Hippocampal formation (tissue), 2 donors: Measurements from ENCODE around the gene CNNM4.

Source experiments
- DNase-seq, 2 donors: peaks; one replicate each; lab custom pipeline; 2025; lab: John Stamatoyannopoulos, UW

Gene CNNM4

DNA sequence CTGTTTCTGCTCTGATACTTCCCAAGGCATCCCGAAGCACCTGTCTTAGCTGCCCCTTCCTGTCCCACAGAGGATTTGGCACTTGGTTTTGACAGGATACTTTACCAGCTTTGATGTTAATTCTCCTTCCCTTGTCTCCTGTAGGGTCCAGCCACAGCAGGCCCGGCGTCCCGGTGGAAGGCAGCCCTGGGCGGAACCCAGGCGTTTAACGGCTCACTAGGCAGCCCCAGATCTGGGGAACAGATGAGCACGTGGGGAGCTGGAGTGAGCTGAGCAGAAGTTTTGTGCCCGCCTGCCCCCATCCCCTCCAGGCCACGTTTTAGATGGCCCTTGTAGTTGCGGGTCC is 71.7 kb downstream of the CNNM4 start:
- DNase-seq = no peak

DNA sequence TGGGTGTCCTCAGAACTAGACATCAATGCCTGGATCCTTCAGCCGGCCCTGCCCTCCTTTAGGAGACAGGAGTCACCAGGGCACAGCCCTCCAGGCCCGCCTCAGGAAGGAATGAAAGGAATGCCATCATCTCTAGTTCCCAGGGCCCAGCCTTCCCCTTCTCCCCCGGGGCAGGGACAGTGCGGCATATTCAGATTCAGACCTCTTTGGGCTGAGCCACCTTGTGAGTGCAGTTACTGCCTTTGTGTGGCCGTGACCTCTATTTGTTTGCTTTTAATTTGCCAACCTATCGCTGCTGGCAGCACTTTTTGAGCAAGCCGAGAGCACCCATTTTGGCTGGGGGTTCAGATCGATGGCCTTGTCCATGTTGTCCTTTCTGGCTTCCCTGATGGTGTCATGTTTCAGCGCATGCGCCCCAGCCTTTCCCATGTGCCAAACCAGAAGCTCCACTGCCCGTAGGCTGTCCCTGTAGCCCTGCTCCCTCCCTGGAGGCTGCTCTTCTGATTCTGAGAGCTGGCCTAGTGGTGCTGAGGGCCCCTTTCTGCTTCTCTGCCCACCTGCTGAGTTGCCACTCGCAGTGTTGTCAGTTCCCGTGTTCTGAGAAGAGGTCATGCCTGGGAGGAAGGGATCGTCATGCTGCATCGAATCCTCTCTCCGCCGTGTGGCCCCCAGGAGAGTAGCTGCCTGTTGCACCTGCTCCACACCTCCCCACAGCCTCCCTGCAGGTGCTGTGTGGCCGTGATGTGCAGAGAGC is 72.2 kb downstream of the CNNM4 start:
- DNase-seq = no peak

- DNase-seq = no peak
Measured at GRCh38 chr2:96835830-96836229, 75.1 kb downstream of the CNNM4 start.

- no peak for DNase-seq
Measured at GRCh38 chr2:96837575-96837974, 76.9 kb downstream of the CNNM4 start.

- no peak for DNase-seq
Measured at GRCh38 chr2:96838345-96839292, 77.9 kb downstream of the CNNM4 start.

GRCh38 chr2:96839293-96839874 is 78.7 kb downstream of the CNNM4 start:
- DNase-seq = no peak

- no peak for DNase-seq
Measured at GRCh38 chr2:96839875-96840850, 79.5 kb downstream of the CNNM4 start.

- DNase-seq = no peak
Measured at GRCh38 chr2:96841701-96842495, 81.2 kb downstream of the CNNM4 start.

GRCh38 chr2:96842600-96842999 is 81.9 kb downstream of the CNNM4 start:
- no peak for DNase-seq

DNA sequence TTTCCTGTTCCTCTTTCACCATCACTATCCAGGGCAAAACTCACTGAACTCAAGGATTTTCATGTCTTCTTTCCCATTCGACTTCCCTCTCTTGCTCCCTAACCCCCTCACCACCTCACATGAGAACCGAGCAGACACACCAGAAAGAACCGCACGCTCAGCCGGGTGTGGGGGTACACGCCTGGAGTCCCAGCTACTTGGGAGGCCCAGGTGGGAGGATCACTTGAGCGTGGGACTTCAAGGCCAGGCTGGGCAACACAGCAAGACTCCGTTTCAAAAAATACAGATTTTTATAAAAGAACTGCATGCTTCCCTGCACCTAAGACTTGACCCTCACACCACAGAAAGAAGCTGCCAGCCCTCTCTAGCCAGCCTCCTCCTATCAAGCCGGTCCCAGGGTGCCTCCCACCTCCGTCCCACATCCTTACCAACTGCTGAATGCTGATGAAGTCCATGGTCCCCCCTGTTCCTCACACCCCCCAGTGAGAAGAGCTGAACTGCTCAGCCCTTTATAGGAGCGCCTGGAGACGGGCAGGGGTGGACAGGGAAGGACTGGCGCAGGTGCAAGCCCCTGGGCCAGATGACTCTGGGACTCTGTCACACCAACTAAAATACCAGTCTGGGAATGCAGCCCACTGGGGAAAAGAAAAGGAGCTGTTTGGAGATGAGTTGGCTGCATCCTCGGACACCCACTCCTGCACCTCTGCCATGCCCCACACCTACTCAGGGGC is 83.0 kb downstream of the CNNM4 start, which contains the start of gene ANKRD23:
Gene ANKRD23, minus strand, starts transcription at position 484 of the 731 bp plus-strand sequence. Its CDS starts 29 bp downstream, at position 455.
- no peak for DNase-seq

GRCh38 chr2:96844405-96844808 is 83.7 kb downstream of the CNNM4 start:
- no peak for DNase-seq

GRCh38 chr2:96846825-96847224 is 86.1 kb downstream of the CNNM4 start:
- no peak for DNase-seq

DNA sequence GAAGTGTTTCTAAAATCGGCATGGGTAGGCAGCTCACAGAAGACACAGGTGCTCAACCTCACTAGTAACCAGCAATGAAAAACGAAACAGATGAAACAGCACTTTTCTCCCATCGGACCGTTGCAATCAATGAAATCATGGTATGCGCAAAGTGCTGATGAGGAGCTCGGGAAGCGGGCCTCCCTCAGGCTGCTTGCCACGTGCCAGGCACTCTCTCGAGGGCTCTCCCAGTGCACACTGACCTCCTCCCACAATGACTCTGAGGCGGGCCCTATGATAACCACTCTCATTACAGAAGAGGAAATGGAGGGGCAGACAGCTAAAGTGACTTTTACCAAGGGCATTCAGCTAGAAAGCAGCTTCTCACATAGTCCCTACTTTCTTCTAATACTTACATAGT is 86.9 kb downstream of the CNNM4 start:
- no peak for DNase-seq

DNA sequence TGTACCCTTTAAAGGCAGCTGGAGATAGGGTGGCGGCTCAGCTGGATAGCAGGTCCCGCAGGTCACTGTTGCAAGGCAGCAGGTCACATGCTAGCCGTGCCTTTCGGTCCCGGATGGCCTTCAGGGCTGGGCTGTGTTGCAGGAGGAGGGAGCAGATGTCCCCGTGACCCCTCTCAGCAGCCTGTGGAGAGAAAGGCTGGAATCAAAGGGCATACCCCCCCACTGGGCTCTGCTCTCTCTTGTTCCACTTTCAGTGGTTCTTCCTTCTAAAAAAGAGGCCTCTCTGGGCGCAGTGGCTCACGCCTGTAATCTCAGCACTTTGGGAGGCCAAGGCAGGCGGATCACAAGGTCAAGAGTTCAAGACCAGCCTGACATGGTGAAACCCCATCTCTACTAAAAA is 87.6 kb downstream of the CNNM4 start:
- no peak for DNase-seq

GRCh38 chr2:96852667-96853066 is 92.0 kb downstream of the CNNM4 start:
- DNase-seq = no peak

DNA sequence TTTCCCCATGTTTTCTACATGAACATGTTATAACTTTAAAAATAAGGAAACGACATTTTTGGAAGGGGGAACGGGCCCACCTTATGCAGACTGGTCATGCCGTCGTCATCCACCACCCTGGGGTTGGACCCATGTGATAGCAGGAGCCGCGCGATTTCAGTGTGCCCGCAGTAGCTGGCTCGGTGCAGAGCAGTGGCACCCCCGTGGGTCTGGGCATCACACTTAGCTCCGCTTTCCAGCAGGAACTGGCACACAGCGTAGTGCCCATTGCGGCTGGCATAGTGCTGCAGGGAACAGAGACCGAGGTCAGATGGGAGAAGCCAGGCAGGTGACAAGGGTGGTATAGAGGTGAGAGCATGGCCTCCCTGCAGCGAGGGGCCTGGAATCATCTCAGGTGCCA is 92.6 kb downstream of the CNNM4 start:
- no peak for DNase-seq

DNA sequence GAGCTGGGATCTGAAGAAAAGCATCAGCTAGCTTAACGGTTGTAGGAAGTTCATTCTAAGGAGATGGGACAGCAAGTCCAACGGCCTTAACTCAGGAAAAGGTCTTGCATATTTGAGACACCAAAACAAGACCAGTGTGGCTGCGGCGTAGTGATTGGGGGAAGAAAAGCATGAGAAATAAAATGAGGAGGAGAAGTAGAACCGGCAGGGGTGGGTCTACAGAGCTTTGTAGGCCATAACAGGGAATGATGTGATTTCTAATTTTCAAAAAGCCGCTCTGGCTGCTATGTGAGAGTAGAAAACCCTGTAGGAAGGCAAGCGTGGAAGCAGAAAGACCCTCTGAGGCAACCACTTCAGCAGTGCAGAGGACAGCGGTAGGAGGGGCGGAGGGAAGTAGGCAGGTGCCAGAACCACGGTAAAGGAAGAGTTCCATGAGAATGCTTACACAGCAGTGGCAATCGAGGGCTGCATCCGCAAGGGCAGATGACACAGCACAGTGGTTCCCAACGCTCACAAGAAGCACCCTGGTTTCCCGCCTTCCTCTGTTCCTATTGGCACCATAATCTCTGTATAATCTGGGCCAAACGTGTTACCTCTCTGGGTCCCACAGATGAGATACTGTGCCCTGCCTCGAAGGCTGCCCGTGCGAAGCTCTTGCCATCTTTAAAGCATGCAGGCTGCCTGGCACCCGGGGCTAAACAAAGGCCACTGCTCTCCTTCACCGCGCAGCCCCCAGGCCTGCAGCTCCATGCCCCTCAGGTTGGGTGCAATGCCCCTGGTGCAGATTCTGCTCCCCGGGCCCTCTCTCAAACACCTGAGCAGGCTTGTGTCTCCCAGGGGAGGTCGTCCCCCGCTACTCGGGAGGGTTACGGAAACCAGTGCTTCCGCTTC is 96.3 kb downstream of the CNNM4 start:
- DNase-seq = peak in 1 of 2 donors; percentile 16

- peak; percentile 97 to 99 for DNase-seq
Measured at GRCh38 chr2:96857667-96858372, 97.1 kb downstream of the CNNM4 start, which contains the start of gene ANKRD39. Gene ANKRD39, minus strand, starts transcription at chr2:96858016. Its CDS starts 29 bp downstream, at chr2:96857987.
